Measurements from ENCODE around the gene TOX2.

- no peak for TF ChIP-seq CTCF (IDR thresholded peaks at IDR 0.05)
- TF ChIP-seq POLR2AphosphoS5 (IDR thresholded peaks at IDR 0.05; ENCODE audit: low read depth, low read length): no peak
Observed at GRCh38 chr20:44115762-44116644, 201.4 kb downstream of the TOX2 start.

Measured in Panc1 (cell line).